Peyer's patch (tissue), 4 donors: Measurements from ENCODE around the gene CLRN2. TPM values are rescaled to one million over a fixed set of nuclear protein-coding genes. Genes with fewer than 3 reads are reported as not detected.

Source experiments
- DNase-seq, 3 donors: peaks; one replicate each; pipeline ENCODE4 v3.0.0-alpha.2; 2017 to 2019
- H3K27ac ChIP-seq, 4 donors: fragments of 200-600 bp; sonication (generic); one replicate each; pipeline ENCODE4 v1.5.1; 2016 to 2019
- H3K27me3 ChIP-seq, 2 donors: fragments of 200-600 bp; sonication (generic); one replicate each; pipeline ENCODE4 v1.5.1; 2019
- H3K36me3 ChIP-seq, 3 donors: fragments of 200-600 bp; sonication (generic); one replicate each; pipeline ENCODE4 v1.5.1; 2016 to 2019
- H3K4me1 ChIP-seq, 4 donors: fragments of 200-600 bp; sonication (generic); one replicate each; pipeline ENCODE4 v1.5.1; 2016 to 2019
- H3K4me3 ChIP-seq, 4 donors: fragments of 200-600 bp; sonication (generic); 1 replicate in 3 of 4; 2 replicates in 1 of 4; pipeline ENCODE4 v1.5.1; 2016 to 2019; ENCODE audit warnings: mild to moderate bottlenecking in 1 of 4
- H3K9me3 ChIP-seq, 4 donors: fragments of 200-600 bp; sonication (generic); one replicate each; pipeline ENCODE4 v1.5.1; 2016 to 2019; ENCODE audit warnings: mild to moderate bottlenecking in 1 of 4
- CTCF ChIP-seq, 6 experiments: fragments of 450-650 bp in 4 of 6; fragments of 200-600 bp in 2 of 6; sonication (generic) in 1 of 6; IDR thresholded peaks; one replicate each; pipeline ENCODE4 v1.5.1; 2017 to 2019; ENCODE audit warnings: antibody characterized with exemption in 6 of 6, mild to moderate bottlenecking in 3 of 6, moderate library complexity in 1 of 6
- POLR2A ChIP-seq, 2 donors: fragments of 450-650 bp; IDR thresholded peaks; one replicate each; pipeline ENCODE4 v1.5.1; 2017; ENCODE audit warnings: antibody characterized with exemption in 2 of 2, mild to moderate bottlenecking in 2 of 2, moderate library complexity in 2 of 2
- total RNA-seq, 4 donors: library from RNA; depleted of rRNA; stranded (reverse); fragments of >200 nt; gene quantifications; one replicate each; pipeline ENCODE4 v1.1.0, GENCODE V29; 2016

CLRN2 gene
- total RNA-seq, 4 donors from 2014 or later: not detected

GRCh38 chr4:17546222-17546621, 31.3 kb downstream of the CLRN2 start:
- no peak for DNase-seq

GRCh38 chr4:17546678-17547077, 31.7 kb downstream of the CLRN2 start:
- DNase-seq: no peak
- Histone ChIP-seq H3K27ac (no peak overlapping the region), H3K27me3 (no peaks in the 10 kb centered on the region), H3K36me3 (no peaks in the 10 kb centered on the region), H3K9me3 (no peaks in the 10 kb centered on the region), H3K4me1 (no peaks in the 10 kb centered on the region), H3K4me3 (no peak overlapping the region)
- TF ChIP-seq CTCF (IDR thresholded peaks at IDR 0.05): no peak
- no peak for TF ChIP-seq POLR2A (IDR thresholded peaks at IDR 0.05)

More at GRCh38 chr4:17546222-17546621, 31.3 kb downstream of the CLRN2 start:
- Histone ChIP-seq H3K27me3 (no peaks in the 10 kb centered on the region), H3K9me3 (no peaks in the 10 kb centered on the region), H3K27ac (no peak overlapping the region), H3K4me3 (no peak overlapping the region), H3K36me3 (no peaks in the 10 kb centered on the region), H3K4me1 (no peaks in the 10 kb centered on the region)
- no peak for TF ChIP-seq POLR2A (IDR thresholded peaks at IDR 0.05)
- no peak for TF ChIP-seq CTCF (IDR thresholded peaks at IDR 0.05)

GRCh38 chr4:17550549-17550948, 35.6 kb downstream of the CLRN2 start:
- H3K27me3 ChIP-seq: no peaks in the 10 kb centered on the region
- no peak for TF ChIP-seq POLR2A (IDR thresholded peaks at IDR 0.05)
- no peak for TF ChIP-seq CTCF (IDR thresholded peaks at IDR 0.05)
- H3K9me3 ChIP-seq: no peaks in the 10 kb centered on the region
- H3K4me1 ChIP-seq: no peaks in the 10 kb centered on the region
- no peak overlapping the region for H3K4me3 ChIP-seq
- H3K36me3 ChIP-seq: no peaks in the 10 kb centered on the region
- no peak overlapping the region for H3K27ac ChIP-seq
- DNase-seq: no peak

- H3K36me3 ChIP-seq: no peaks in the 10 kb centered on the region
- no peaks in the 10 kb centered on the region for H3K9me3 ChIP-seq
- H3K4me3 ChIP-seq: no peak overlapping the region
- TF ChIP-seq CTCF (IDR thresholded peaks at IDR 0.05) (no peak), POLR2A (IDR thresholded peaks at IDR 0.05) (no peak)
- no peaks in the 10 kb centered on the region for H3K27me3 ChIP-seq
- H3K27ac ChIP-seq: no peak overlapping the region
- DNase-seq: no peak
- H3K4me1 ChIP-seq: no peaks in the 10 kb centered on the region
Measured at GRCh38 chr4:17552427-17552826, 37.5 kb downstream of the CLRN2 start.

- no peak for DNase-seq
- no peaks in the 10 kb centered on the region for H3K27me3 ChIP-seq
- no peak for TF ChIP-seq POLR2A (IDR thresholded peaks at IDR 0.05)
- no peak for TF ChIP-seq CTCF (IDR thresholded peaks at IDR 0.05)
Measured at GRCh38 chr4:17554568-17554967, 39.6 kb downstream of the CLRN2 start.

GRCh38 chr4:17556498-17556897, 41.5 kb downstream of the CLRN2 start:
- Histone ChIP-seq H3K4me3 (no peak overlapping the region), H3K27ac (no peak overlapping the region), H3K9me3 (no peaks in the 10 kb centered on the region), H3K4me1 (no peaks in the 10 kb centered on the region), H3K36me3 (no peaks in the 10 kb centered on the region), H3K27me3 (no peaks in the 10 kb centered on the region)
- DNase-seq: no peak
- TF ChIP-seq CTCF (IDR thresholded peaks at IDR 0.05) (no peak), POLR2A (IDR thresholded peaks at IDR 0.05) (no peak)

More at GRCh38 chr4:17554568-17554967, 39.6 kb downstream of the CLRN2 start:
- H3K4me1 ChIP-seq: no peaks in the 10 kb centered on the region
- H3K27ac ChIP-seq: no peak overlapping the region
- no peak overlapping the region for H3K4me3 ChIP-seq
- H3K36me3 ChIP-seq: no peaks in the 10 kb centered on the region
- H3K9me3 ChIP-seq: no peaks in the 10 kb centered on the region
